ENCODE data around the gene HPS4. TPM values are rescaled to one million over a fixed set of nuclear protein-coding genes. Genes with fewer than 3 reads are reported as not detected.

Gene HPS4
- total and polyA plus RNA-seq, 9 donors, result 18.9 to 37.8 (median 32.5) TPM

GRCh38 chr22:26517429-26517828 is 33.8 kb upstream of the HPS4 start:
- H3K4me3 ChIP-seq, result no peak overlapping the region
- H3K27ac ChIP-seq, result no peak overlapping the region
- no peaks in the 10 kb centered on the region for H3K27me3 ChIP-seq
- DNase-seq, result no peak
- peaks cover 2% of the 10 kb centered on the region for H3K4me1 ChIP-seq (ENCODE audit: insufficient read depth)
- TF ChIP-seq, protein P1, sequence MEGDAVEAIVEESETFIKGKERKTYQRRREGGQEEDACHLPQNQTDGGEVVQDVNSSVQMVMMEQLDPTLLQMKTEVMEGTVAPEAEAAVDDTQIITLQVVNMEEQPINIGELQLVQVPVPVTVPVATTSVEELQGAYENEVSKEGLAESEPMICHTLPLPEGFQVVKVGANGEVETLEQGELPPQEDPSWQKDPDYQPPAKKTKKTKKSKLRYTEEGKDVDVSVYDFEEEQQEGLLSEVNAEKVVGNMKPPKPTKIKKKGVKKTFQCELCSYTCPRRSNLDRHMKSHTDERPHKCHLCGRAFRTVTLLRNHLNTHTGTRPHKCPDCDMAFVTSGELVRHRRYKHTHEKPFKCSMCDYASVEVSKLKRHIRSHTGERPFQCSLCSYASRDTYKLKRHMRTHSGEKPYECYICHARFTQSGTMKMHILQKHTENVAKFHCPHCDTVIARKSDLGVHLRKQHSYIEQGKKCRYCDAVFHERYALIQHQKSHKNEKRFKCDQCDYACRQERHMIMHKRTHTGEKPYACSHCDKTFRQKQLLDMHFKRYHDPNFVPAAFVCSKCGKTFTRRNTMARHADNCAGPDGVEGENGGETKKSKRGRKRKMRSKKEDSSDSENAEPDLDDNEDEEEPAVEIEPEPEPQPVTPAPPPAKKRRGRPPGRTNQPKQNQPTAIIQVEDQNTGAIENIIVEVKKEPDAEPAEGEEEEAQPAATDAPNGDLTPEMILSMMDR (IDR thresholded peaks at IDR 0.05), result no peak
- TF ChIP-seq POLR2A (IDR thresholded peaks at IDR 0.05), result no peak
- TF ChIP-seq EP300 (IDR thresholded peaks at IDR 0.05), result no peak
- WGBS, 3 donors, result 93 to 96% (median 95%) methylated on average over 5 of the region's 5 CpGs
- H3K36me3 ChIP-seq, result no peaks in the 10 kb centered on the region
- no peaks in the 10 kb centered on the region for H3K9me3 ChIP-seq
- intact Hi-C loops (cut with DNase I), result no loop called here

DNA sequence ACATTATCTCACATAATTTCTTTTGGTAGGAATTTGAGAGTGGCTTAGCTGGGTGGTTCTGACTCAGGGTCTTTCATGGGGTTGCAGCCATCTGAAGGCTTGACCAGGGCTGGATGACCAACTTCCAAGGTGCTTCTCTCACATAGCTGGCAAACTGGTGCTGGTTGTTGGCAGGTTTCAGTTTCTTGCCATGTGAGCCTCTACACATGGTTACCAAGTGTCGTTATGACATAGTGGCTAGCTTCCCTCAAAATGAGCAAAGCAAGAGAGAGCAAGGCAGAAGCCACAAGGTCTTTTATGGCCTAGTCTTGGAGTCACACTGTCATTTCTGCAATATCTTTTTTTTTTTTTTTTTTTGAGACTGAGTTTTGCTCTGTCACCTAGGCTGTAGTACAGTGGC is 32.9 kb upstream of the HPS4 start:
- WGBS, 3 donors, result 70 to 96% (median 90%) methylated on average over 1 of the region's 1 CpG
- intact Hi-C loops (cut with DNase I), result no loop called here

GRCh38 chr22:26515931-26516330 is 32.3 kb upstream of the HPS4 start:
- WGBS, 3 donors, result 69 to 73% (median 72%) methylated on average over 3 of the region's 3 CpGs
- H3K36me3 ChIP-seq, result no peaks in the 10 kb centered on the region
- no peaks in the 10 kb centered on the region for H3K9me3 ChIP-seq
- H3K27ac ChIP-seq, result no peak overlapping the region
- peaks cover 6% of the 10 kb centered on the region for H3K4me1 ChIP-seq (ENCODE audit: insufficient read depth)
- TF ChIP-seq POLR2A (IDR thresholded peaks at IDR 0.05), result no peak
- TF ChIP-seq EP300 (IDR thresholded peaks at IDR 0.05), result no peak
- TF ChIP-seq, protein P1 (IDR thresholded peaks at IDR 0.05), result no peak
- intact Hi-C loops (cut with DNase I), result no loop called here
- H3K4me3 ChIP-seq, result no peak overlapping the region
- no peaks in the 10 kb centered on the region for H3K27me3 ChIP-seq
- DNase-seq, result no peak

More for the DNA sequence above, 32.9 kb upstream of the HPS4 start:
- TF ChIP-seq, protein P1 (IDR thresholded peaks at IDR 0.05), result no peak
- TF ChIP-seq POLR2A (IDR thresholded peaks at IDR 0.05) (no peak), EP300 (IDR thresholded peaks at IDR 0.05) (no peak)
- Histone ChIP-seq H3K9me3 (no peaks in the 10 kb centered on the region), H3K27me3 (no peaks in the 10 kb centered on the region), H3K27ac (no peak overlapping the region), H3K4me1 (ENCODE audit: insufficient read depth) (peaks cover 5% of the 10 kb centered on the region), H3K4me3 (no peak overlapping the region), H3K36me3 (no peaks in the 10 kb centered on the region)
- DNase-seq, result no peak

DNA sequence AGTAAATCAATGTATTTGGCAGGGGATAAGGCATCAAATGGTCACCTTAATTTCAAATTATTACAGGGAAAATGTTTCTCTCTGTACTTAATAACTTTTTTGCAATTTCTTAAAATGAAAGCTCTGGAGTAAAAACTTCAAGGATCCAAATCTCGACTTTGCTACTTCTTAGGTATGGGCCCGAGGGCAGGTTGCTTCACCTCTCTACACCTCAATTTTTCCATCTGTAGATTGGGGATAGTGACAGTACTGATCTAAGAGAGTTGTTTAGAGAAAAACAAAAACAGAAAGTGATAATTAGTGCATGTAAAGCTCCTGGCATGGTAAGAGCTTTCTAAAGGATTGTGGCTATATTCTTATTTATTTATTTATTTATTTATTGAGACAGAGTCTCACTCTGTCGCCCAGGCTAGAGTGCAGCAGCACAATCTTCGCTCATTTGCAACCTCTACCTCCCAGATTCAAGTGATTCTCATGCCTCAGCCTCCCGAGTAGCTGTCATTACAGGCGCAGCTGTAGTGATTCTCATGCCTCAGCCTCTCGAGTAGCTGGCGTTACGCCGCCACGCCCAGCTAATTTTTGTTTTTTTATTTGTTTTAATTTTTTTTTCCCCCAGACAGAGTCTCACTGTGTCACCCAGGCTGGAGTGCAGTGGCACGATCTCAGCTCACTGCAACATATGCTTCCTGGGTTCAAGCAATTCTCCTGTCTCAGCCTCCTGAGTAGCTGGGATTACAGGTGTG is 31.0 kb upstream of the HPS4 start:
- Histone ChIP-seq H3K36me3 (no peaks in the 10 kb centered on the region), H3K27me3 (no peaks in the 10 kb centered on the region), H3K27ac (no peak overlapping the region), H3K4me1 (ENCODE audit: insufficient read depth) (peaks cover 6% of the 10 kb centered on the region), H3K9me3 (no peaks in the 10 kb centered on the region), H3K4me3 (no peak overlapping the region)
- 94 to 96% (median 95%) methylated on average over 12 of the region's 12 CpGs for WGBS, 3 donors
- TF ChIP-seq, protein P1 (IDR thresholded peaks at IDR 0.05), result no peak
- TF ChIP-seq EP300 (IDR thresholded peaks at IDR 0.05) (no peak), POLR2A (IDR thresholded peaks at IDR 0.05) (no peak)
- intact Hi-C loops (cut with DNase I), result no loop called here
- no peak for DNase-seq
